Stimulated activated CD8-positive, alpha-beta memory T cell treated with anti-CD3 and anti-CD28 coated beads, Interleukin-4, amount 100 ng/mL, for 1 hour (primary cell): ENCODE measurements around the gene FMNL2.

Source experiments
- DNase-seq, 2 donors: peaks; one replicate each; pipeline ENCODE4 v3.0.0-alpha.2; 2020; ENCODE audit warnings: low read depth in 2 of 2, low spot score in 1 of 2

FMNL2 gene

GRCh38 chr2:152549423-152549822 is 214.4 kb downstream of the FMNL2 start:
- DNase-seq: no peak

GRCh38 chr2:152550386-152550785 is 215.4 kb downstream of the FMNL2 start:
- DNase-seq: no peak

- no peak for DNase-seq
Observed at GRCh38 chr2:152552888-152553287, 217.9 kb downstream of the FMNL2 start.

GRCh38 chr2:152553518-152553917 is 218.5 kb downstream of the FMNL2 start:
- no peak for DNase-seq

GRCh38 chr2:152555048-152555447 is 220.1 kb downstream of the FMNL2 start:
- no peak for DNase-seq

- no peak for DNase-seq
Observed at GRCh38 chr2:152556506-152556905, 221.5 kb downstream of the FMNL2 start.

GRCh38 chr2:152557273-152557888 is 222.4 kb downstream of the FMNL2 start:
- no peak for DNase-seq

- DNase-seq: no peak
Observed at GRCh38 chr2:152558158-152558984, 223.4 kb downstream of the FMNL2 start.

- DNase-seq: no peak
Observed at GRCh38 chr2:152559008-152559407, 224.0 kb downstream of the FMNL2 start.

- DNase-seq: no peak
Observed at GRCh38 chr2:152560166-152560565, 225.2 kb downstream of the FMNL2 start.

- no peak for DNase-seq
Observed at GRCh38 chr2:152560873-152561595, 226.1 kb downstream of the FMNL2 start.

GRCh38 chr2:152562198-152562884 is 227.4 kb downstream of the FMNL2 start:
- DNase-seq: no peak

GRCh38 chr2:152563764-152564163 is 228.8 kb downstream of the FMNL2 start:
- no peak for DNase-seq

- no peak for DNase-seq
Observed at GRCh38 chr2:152564754-152565551, 230.0 kb downstream of the FMNL2 start.

GRCh38 chr2:152565884-152566727 is 231.1 kb downstream of the FMNL2 start:
- no peak for DNase-seq

GRCh38 chr2:152566728-152567069 is 231.7 kb downstream of the FMNL2 start:
- no peak for DNase-seq

GRCh38 chr2:152568531-152568930 is 233.6 kb downstream of the FMNL2 start:
- DNase-seq: no peak

- DNase-seq: no peak
Observed at GRCh38 chr2:152569186-152569585, 234.2 kb downstream of the FMNL2 start.

GRCh38 chr2:152571048-152571766 is 236.2 kb downstream of the FMNL2 start:
- no peak for DNase-seq
